ENCODE measurements around the gene FAM83E.
"Not testable (repeated sequence)": the region's sequence is repeated elsewhere in the genome, so short reads cannot be mapped to it uniquely, and the experiment has no call there.

The FAM83E gene

DNA sequence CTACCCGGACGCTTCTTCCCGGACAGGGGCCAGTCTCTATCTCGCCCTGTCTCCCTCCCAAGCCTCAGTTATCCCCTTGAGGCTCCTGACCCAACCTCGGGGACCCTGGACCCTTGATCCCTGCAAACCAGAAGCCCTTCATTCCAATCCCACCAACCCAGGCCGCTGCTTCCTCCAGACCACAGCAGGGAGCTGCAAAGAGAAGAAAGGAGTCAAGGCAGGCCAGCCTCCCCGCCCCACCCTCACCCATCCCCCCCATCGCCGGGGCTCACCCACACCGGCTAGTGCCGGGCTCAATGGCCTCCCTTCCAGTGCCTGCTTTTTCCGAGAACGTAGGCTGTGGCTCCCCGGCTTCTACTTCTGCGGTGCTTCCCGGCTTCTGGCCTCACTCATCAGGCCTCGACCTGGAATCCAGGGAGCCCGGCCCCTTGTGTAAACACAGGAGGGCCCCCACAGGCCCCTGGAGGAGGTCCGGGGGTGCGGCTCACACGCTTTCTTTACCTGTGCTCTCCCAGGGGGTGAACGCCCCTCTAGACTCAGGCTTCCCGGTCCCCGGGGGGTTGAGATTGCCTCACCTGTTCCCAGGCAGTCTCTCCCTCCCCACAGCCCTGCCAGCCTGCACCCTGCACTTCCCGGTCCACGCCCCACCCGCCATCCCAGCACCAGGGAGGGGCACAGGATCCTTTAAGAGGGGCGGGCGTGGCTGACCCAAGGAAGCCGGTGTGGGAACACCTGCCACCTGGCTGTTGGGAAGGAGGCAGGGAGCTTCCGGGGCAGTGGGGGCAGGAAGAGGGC lies at the start of gene FAM83E:
TSS of gene FAM83E (minus strand) at position 641 of the 795 bp plus-strand sequence. CDS start 1,704 bp downstream, outside the sequence.
- no peak for DNase-seq

DNA sequence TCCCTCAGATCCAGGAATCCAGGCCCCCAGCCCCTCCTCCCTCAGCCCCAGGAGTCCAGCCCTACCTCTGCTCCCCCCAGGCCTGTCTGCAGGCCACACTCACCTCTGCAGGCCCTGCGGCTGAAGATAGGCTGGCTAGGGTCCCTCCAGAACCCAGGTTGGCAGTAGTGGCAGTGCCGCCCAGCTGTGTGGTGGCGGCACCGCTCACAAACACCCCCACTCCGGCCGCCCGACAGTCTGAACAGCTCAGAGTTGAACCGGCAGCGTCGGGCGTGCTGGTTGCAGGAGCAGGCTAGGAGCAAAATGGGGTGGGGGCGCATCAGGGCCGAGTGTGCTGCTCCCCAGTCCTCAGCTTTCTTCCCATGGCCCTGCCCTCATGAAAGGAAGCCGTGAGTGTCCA lies 49.6 kb upstream of the FAM83E start:
- no peak for DNase-seq

DNA sequence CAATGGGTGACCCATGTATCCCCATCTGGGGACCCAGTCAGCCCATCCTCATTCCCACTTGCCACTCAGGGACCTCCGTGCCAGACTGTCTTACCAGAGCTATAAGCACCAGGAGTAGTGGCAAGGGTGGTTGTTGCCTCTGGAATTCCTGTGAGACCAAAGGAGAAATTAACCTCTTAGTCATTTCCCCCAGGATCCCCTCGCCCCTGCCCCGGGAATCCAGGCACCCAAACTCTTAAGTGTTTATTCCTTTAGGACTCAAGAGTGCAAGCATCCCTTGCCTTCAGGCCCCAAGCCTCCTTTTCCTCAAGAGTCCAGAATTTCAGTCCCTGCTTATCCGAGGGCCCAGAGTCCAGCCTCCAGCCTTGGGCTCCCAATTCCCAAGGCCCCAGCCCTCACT lies 48.8 kb upstream of the FAM83E start:
- DNase-seq = no peak

DNA sequence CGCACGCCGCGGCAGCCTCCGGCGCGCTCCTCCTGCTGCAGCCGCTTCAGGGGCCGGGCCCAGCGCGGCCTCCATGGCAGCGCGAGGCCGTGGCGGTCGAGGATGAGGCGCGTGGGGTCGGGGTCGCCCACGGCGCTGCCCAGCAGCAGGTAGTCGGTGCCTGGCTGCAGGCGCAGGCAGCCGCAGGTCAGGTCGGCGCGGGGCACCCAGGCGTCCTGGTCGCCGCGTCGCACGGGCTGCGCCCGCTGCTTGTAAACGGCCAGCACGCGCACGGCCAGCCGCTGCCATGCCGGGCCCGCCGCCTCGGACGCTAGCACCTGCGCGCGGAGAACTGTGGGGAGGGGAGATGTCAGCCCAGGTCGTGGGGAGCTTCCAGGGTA lies 46.8 kb upstream of the FAM83E start:
- no peak for DNase-seq

DNA sequence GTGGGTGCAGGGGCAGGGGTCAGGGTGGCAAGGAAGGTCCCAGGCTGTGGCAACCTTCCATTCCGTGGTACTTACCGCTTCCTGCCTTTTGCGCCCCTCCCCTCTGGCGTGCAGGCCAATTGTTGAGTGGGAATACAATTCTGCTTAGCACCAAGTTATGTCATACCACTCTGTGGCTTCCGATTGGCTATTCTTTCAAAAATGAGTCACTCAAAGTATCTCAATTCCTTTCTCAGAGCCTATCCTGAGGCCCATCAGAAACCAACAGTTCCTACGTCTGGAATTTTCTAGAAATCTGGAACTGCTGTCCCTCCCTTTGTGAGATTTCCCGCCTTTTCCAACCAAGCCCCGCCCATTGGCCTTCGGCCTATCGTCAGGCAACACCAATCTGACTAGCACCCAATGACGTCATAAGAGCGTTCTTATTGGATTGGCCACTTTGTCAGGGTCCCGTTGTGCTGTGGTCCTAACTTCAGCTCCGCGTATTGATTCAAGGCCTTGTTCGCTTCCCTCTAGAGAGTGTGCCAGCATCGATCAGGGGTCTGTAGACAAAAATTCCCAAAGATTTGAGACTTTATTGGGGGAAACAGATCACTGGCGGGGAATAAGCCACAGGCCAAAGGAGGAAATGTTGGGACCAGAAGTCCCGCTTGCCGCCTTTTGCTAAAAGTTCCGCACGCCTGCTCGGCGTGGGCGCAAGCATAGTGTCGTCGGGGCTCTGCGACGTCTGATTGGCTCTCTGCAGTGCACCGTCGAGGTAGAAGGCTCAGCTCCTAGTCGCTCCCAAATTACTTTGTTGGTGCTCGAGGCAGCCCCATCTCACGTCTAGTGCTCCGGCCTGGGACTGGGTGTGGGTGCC lies 46.2 kb upstream of the FAM83E start:
- peak; percentile 92 for DNase-seq

DNA sequence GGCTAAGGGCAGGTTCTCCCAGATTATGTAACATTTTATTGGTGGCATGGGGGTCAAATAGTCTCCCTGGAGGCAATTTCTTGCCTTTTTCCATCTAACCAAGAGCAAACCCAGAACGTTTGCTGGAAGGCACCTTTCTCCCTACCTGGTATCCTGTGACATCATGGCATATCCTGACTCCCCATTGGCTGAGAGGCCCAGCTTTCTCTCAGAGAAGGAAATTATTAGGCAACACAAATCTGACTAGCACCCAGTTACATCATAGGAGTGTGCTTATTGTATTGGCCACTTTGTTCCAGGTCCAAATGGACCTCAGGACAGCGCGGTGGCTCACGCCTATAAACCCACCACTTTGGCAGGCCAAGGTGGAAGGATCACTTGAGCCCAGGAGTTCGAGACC lies 44.9 kb upstream of the FAM83E start:
- DNase-seq = no peak

DNA sequence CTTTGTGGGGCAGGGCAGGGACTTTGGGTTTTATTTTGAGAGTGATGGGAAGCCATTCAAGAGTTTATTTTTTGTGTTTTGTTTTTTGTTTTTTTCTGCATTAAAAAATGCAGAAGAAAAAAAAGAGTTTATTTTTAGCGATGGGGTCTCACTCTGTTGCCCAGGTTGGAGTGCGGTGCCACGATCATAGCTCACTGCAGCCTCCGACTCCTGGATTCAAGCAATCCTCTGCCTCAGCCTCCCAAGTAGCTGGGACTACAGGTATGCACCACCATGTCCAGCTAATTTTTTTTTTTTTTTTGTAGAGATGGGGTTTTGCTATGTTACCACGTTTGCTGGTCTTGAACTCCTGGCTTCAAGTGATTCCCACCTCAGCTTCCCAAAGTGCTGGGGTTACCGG lies 43.6 kb upstream of the FAM83E start:
- DNase-seq = no peak

DNA sequence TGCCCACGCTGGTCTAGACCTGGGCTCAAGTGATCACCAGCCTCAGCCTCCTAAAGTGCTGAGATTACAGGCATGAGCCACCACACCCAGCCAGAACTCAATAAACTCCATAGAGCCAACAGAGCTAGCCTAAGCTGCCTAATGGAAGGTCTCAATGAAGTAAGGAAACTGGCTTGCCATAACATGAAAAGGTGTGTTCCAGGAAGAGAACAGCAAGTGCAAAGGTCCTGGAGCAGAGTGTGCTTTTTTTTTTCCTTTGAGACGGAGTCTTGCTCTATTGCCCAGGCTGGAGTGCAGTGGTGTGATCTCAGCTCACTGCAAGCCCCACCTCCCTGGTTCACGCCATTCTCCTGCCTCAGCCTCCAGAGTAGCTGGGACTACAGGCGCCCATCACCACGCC lies 43.0 kb upstream of the FAM83E start:
- not testable (repeated sequence) for DNase-seq

DNA sequence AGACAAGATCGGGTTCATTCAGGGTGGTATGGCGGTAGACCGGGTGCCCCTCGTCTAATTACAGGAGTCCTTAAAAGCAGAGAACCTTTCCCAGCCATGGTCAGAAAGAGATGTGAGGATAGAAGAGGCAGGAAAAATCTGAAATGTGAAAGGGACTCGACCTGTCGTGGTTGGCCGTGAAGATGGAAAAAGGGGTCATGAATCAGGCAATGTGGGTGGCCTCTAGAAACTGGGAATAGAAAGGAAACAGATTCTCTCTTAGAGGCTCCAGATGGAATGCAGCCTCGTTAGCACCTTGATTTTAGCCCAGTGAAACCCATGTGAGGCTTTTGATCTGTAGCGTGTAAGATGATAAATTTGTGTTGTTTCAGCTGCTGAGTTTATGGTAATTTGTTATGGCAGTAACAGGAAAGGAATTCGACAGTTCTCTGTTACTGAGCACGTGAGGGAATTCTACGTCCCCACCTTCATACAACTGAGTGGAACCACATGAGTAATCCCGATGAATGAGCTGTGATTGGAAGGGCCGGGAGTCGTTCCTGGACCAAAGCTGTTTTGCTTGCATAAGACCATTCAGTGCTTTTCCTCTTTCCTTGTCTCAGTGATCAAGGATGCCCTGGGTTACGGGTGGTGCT lies 42.1 kb upstream of the FAM83E start:
- no peak for DNase-seq

DNA sequence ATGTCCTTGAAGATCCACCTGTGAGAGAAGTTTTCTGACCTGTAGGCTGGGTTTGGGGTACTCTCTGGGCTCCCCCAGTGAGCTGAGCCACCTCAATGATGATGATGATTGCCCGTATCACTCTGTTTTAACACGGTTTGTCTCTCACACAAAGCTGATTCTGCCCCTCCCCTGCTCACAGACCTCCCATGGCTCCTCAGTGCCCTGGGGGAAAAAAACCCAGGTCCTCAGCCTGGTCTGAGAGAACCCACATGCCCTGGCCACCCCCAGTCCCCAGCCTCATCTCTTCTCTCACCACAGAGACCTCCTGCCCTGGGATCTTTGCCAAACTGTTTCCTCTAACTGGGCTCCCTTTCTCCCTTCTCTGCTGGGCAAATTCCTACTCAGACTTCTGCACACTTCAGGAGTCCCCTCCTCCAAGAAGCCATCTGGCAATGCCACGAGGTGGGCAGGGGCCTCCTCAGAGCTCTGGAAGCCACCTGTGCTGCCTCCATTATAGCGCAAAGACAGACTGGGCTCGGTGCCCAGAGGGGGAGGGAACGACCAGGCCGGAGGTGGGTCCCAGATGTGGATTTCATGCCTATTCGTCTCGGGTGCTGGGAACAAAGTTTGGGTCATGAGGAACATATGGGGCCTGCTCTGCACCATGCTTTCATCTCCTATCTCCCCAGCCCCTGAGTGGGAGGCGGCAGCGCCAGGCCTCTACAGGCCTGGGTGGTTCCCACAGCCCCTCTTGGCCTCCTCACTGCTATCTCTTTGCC lies 39.6 kb upstream of the FAM83E start:
- no peak for DNase-seq

DNA sequence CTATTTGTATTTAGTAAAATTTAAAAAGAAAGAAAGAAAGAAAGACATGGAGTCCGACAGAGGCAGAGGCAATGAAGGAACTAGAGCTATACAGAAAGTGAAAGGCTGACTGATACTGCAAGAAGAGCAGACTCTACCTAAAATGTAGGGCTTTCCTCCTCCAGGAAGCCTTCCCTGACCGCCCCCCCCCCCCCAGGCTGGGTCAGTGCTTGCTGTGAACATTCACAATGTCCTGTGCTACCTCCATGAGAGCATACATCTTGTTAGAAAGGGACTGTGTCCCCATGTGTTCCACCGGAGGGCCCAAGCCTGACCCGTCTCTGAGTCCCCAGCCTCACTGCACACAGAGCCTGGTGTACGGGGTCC lies 36.8 kb upstream of the FAM83E start:
- DNase-seq = no peak

DNA sequence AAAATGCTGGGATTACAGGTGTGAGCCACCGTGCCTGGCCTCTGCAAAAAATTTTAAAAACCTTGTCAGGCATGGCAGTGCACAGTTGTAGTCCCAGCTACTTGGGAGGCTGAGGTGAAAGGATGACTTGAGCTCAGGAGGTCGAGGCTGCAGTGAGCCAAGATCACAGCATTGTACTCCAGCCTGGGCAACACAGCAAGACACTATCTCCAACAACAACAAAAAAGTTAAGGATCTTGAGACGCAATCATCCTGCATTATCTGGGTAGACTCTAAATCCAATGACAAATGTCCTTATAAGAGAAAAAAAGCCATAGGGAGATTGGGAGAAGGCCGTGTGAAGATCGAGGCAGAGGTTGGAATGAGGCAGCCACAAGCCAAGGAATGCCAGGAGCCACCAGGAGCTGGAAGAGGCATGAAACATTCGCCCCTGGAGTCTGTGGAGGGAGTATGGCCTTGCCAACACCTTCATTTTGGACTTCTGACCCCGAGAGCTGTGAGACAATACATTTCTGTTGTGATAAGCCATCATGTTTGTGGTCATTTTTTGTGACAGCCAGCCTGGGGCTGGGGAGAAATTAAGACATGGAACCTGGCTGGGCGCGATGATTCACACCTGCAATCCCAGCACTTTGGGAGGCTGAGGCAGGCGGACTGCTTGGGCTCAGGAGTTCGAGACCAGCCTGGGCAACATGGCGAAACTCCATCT lies 36.3 kb upstream of the FAM83E start:
- DNase-seq = no peak

DNA sequence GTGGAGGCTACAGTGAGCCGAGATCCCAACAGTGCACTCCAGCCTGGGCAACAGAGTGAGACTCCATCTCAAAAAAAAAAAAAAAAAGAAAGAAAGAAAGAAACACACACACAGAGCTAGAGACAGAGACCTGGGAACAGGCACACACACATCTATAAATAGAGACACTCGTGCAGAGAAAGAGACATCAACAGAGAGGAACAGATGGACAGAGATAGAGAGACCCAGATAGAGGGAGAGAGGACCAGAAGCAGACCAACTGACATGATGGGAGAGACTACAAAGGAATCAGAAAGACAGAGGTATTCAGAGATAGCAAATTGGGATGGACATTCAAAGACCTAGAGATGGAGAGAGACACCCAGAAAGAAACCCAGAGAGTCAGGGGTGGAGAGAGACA lies 33.3 kb upstream of the FAM83E start:
- DNase-seq = no peak

DNA sequence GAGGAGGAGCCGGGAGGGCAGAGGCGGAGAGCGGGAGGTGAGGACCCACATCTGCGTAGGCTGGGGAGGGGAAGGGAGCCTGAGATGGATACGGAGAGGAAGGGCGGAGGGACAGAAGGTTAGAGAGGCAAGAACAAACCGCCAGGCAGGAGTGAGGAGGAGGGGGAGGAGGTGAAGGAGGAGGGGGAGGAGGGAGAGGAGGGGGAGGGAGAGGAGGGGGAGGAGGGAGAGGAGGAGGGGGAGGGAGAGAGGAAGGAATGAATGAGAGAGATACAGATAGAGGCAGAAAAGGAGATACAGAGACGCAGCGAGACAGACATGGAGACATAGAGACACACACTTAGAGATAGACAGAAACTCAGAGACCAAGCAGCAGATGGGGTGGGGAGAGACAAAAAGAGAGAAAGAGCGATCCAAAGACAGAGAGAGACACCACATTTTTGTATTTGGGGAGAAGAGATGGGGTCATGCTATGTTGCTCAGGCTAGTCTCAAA lies 31.9 kb upstream of the FAM83E start:
- no peak for DNase-seq

DNA sequence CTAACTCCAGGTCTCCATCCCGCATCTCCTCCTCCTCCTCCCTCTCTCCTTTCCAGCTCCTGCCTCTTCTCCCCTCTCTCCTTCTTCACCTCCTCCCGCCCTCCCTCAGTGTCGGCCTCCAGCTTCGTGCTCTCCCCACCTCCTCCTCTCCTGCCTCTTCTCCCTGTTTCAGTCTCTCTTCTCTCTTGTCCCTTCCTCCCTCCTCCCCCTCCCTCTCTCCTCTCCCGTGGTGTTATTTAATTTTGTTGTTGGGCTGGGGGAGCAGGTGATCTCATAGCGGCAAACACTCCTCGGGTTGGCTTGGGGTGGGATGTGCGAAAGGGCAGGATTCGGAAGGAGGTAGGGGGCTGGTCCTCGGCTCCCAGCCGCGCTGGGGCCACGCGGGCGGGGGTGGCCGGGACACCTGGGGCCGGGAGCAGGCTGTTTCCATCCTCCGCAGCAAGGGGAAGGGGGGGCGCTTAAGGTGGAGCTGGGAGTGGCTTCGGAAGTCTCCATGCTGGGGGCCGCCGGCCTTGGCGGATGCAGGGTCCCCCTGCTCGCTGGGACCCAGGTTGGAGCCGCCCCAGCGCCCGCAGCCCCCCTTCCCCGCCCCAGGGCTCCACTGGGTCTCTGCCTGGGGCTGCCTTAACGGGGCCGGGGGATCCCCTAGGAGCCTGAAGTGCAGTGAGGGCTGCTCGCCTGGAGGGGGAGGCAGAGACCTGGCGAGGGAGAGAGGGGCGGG lies 31.3 kb upstream of the FAM83E start, which contains the start of gene CA11:
TSS of gene CA11 (minus strand) at position 187 of the 721 bp plus-strand sequence. CDS start 555 bp downstream, outside the sequence.
- DNase-seq = peak; percentile 70

DNA sequence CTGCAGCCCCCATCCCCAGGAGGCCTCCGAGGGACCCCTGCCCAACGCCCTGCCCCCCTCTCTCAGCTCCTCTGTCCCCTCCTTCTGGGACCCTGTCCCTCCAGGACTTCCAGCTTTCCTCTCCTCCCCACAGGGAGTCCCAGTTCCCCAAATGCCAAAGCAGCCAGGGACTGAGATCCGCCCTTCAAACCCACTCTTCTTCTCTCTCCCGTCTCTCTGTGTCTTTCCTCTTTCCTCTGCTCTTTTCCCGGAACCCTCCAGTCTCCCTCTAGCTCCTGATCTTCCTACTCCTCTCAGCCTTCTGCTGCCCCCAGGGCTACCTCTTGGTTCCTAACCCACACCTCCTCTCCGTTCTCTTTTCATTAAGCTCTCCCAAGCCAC lies 30.7 kb upstream of the FAM83E start:
- DNase-seq = no peak

DNA sequence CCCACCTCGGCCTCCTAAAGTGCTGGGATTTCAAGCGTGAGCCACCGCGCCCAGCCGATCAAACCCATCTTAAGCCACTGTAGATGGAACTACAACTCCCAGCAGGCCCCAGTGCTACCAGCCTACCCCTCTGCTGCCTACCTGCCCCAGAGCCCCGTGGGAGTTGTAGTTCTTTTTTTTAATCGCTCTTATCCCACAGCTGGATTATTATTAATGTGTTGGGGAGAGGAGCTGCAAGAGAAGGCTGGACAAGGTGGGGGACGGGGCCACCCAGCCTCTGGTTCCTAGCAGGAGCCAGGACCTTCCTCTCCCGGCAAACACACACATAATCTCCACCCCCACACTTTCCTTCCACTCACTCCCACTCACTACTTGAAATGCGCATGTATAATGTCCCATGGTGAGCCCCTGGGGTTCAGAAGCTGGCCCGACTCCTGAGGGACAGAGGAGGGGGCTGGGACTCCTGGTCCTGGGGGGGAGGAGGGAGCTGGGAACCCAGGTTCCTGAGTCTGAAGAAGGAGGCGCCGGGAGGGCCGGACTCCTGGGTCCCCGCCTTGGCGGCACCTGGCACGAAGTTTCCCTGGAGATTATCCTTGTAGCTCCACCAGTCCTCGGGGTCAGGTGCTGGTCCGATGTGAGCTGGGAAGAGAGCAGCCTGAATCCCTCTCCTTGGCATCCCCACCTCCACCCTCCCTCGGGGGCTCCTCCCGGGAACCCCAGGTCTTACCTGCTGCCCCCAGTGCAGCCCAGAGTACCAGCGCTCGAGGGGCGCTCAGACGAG lies 30.2 kb upstream of the FAM83E start:
- peak; percentile 46 for DNase-seq

DNA sequence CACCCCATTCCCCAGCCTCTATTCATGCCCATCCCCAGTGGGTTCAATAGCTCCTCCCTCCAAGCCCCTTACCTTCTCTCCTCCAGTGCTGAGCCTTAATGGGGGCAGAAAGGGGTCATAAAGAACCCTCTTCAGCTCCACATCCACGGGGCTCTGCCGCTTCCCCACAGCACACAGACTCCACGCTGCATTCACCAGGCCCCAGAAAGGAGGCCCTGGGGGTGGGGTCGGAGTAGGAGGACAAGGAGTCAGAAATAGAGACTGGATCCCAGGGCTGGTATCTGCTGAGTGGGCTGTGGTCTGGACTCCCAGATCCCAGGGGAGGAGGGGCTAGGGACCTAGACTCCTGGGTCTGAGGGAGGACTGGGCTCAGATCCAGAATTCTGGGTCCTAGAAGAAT lies 29.5 kb upstream of the FAM83E start:
- DNase-seq = no peak

DNA sequence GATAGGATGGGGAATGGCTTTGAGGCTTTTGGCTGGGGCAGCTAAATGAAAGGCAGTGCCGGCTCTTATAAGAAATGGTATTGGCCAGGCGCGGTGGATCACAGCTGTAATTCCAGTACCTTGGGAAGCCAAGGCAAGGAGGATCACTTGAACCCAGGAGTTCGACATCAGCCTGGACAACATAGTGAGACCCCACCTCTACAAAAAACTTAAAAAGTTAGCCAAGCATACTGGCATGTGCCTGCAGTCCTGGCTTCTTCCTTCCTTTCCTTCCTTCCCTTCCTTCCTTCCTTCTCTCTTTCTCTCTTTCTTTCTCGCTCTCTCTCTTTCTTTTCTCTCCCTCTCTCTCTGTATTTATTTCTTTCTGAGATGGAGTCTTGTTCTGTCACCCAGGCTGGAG lies 28.0 kb upstream of the FAM83E start:
- DNase-seq = no peak

DNA sequence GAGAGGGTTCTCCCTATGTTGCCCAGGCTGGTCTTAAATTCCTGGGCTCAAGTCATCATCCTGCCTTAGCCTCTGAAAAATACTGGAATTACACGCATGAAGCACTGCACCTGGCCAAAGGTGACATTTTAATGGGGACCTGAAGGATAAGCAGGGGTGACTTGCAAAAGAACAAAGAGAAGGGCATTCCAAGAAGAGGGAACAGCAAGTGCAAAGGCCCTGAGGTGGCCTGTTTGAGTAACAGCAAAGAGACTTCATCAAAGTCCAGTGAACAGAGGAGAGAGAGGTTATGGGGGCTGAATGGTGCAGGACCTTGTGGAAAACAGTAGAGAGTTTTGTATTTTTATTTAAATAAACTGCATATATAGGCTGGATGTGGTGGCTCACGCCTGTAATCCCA lies 27.0 kb upstream of the FAM83E start:
- DNase-seq = no peak
